CD14-positive monocyte (primary cell): Measurements from ENCODE around the gene FBXL15. TPM values are rescaled to one million over a fixed set of nuclear protein-coding genes. Genes with fewer than 3 reads are reported as not detected.

Experiments
- DNase-seq, 3 donors: peaks; one replicate each; pipeline ENCODE4 v3.0.0-alpha.2; 2011 to 2022
- H2AFZ ChIP-seq: 2 replicates; pipeline ENCODE4 v1.6.0; 2012; ENCODE audit warnings: mild to moderate bottlenecking, low read depth, low read length, inconsistent platforms; ENCODE audit not compliant: insufficient read depth, poor library complexity, severe bottlenecking
- H3K27ac ChIP-seq, 2 donors: 1 replicate in 1 of 2; 2 replicates in 1 of 2; pipeline ENCODE4 v1.5.1; 2012 to 2013; ENCODE audit warnings: low read length in 2 of 2, control low read depth in 1 of 2, inconsistent platforms in 1 of 2, low read depth in 1 of 2, mild to moderate bottlenecking in 1 of 2
- H3K27me3 ChIP-seq, 2 donors: one replicate each; pipeline versions ENCODE4 v1.6.0 to v1.6.1; 2011 to 2013; ENCODE audit warnings: low read length in 2 of 2; ENCODE audit not compliant: control insufficient read depth in 2 of 2, insufficient read depth in 2 of 2
- H3K36me3 ChIP-seq, 2 donors: replicated peaks in 1 of 2; 1 replicate in 1 of 2; 2 replicates in 1 of 2; pipeline versions ENCODE4 v1.5.1 to v1.6.1; 2012 to 2013; ENCODE audit warnings: low read length in 2 of 2, control low read depth in 1 of 2, inconsistent platforms in 1 of 2, mild to moderate bottlenecking in 1 of 2; ENCODE audit not compliant: insufficient read depth in 2 of 2, control insufficient read depth in 1 of 2
- H3K4me1 ChIP-seq, 2 donors: 1 replicate in 1 of 2; 2 replicates in 1 of 2; pipeline versions ENCODE4 v1.5.1 to v1.6.1; 2012 to 2013; ENCODE audit warnings: low read length in 2 of 2, control low read depth in 1 of 2, inconsistent platforms in 1 of 2, mild to moderate bottlenecking in 1 of 2, moderate library complexity in 1 of 2; ENCODE audit not compliant: insufficient read depth in 2 of 2, control insufficient read depth in 1 of 2
- H3K4me2 ChIP-seq: replicated peaks from 2 replicates; pipeline ENCODE3; 2012; ENCODE audit warnings: low read length, moderate library complexity, mild to moderate bottlenecking; ENCODE audit not compliant: poor library complexity, severe bottlenecking; ENCODE audit errors: extremely low read depth
- H3K4me3 ChIP-seq, 3 experiments: fragments of 200-600 bp in 1 of 3; sonication (generic) in 1 of 3; replicated peaks in 1 of 3; 1 replicate in 2 of 3; 2 replicates in 1 of 3; pipeline ENCODE4 v1.5.1; 2011 to 2013; ENCODE audit warnings: low read length in 3 of 3, mild to moderate bottlenecking in 3 of 3, control low read depth in 2 of 3, low read depth in 2 of 3, inconsistent platforms in 1 of 3, moderate library complexity in 1 of 3
- H3K79me2 ChIP-seq: 2 replicates; pipeline ENCODE4 v1.6.0; 2012; ENCODE audit warnings: mild to moderate bottlenecking, control low read depth, inconsistent platforms, low read length, moderate library complexity; ENCODE audit not compliant: insufficient read depth
- H3K9ac ChIP-seq: 2 replicates; pipeline ENCODE4 v1.6.0; 2017; ENCODE audit warnings: low read length, mild to moderate bottlenecking; ENCODE audit not compliant: insufficient read depth, poor library complexity, severe bottlenecking
- H3K9me3 ChIP-seq, 2 donors: replicated peaks in 1 of 2; 1 replicate in 1 of 2; 2 replicates in 1 of 2; pipeline versions ENCODE4 v1.5.1 to v1.6.1; 2012 to 2013; ENCODE audit warnings: low read length in 2 of 2, control low read depth in 1 of 2; ENCODE audit not compliant: control insufficient read depth in 1 of 2, insufficient read depth in 1 of 2
- H4K20me1 ChIP-seq: 2 replicates; pipeline ENCODE4 v1.6.0; 2012; ENCODE audit warnings: mild to moderate bottlenecking, low read length, control low read depth, moderate library complexity; ENCODE audit not compliant: insufficient read depth
- H3K27ac Mint-ChIP-seq, 7 donors: one replicate each; pipeline ENCODE4 v1.8.0; 2020; ENCODE audit warnings: mild to moderate bottlenecking in 7 of 7, mixed read lengths in 7 of 7, moderate library complexity in 6 of 7, inconsistent platforms in 2 of 7
- H3K27me3 Mint-ChIP-seq, 3 donors: one replicate each; pipeline ENCODE4 v1.8.0; 2021 to 2022; ENCODE audit warnings: low read depth in 3 of 3, mild to moderate bottlenecking in 3 of 3, mixed read lengths in 3 of 3, moderate library complexity in 3 of 3, inconsistent platforms in 1 of 3
- H3K36me3 Mint-ChIP-seq, 2 donors: one replicate each; pipeline ENCODE4 v1.8.0; 2020; ENCODE audit warnings: mixed read lengths in 2 of 2, inconsistent platforms in 1 of 2, mild to moderate bottlenecking in 1 of 2
- H3K4me1 Mint-ChIP-seq: one replicate; pipeline ENCODE4 v1.8.0; 2020; ENCODE audit warnings: mild to moderate bottlenecking, mixed read lengths
- H3K4me3 Mint-ChIP-seq, 2 donors: one replicate each; pipeline ENCODE4 v1.8.0; 2020; ENCODE audit warnings: mild to moderate bottlenecking in 2 of 2, mixed read lengths in 2 of 2, moderate library complexity in 1 of 2
- H3K9me3 Mint-ChIP-seq, 7 donors: one replicate each; pipeline ENCODE4 v1.8.0; 2020 to 2022; ENCODE audit warnings: mixed read lengths in 7 of 7, mild to moderate bottlenecking in 6 of 7, moderate library complexity in 6 of 7, inconsistent platforms in 2 of 7
- CTCF ChIP-seq: fragments of 200-600 bp; IDR thresholded peaks from one replicate; pipeline ENCODE4 v1.8.0; 2022; ENCODE audit warnings: antibody characterized with exemption, mild to moderate bottlenecking
- WGBS: methylation state at CpG from one replicate; pipeline ENCODE4 v1.1.5; 2013; ENCODE audit warnings: missing lambda C conversion rate; ENCODE audit not compliant: insufficient coverage; 5-methylcytosine and 5-hydroxymethylcytosine counted together
- intact Hi-C, 2 donors: fragments of 100-400 bp; cut with micrococcal nuclease; formaldehyde crosslinking; loops; one replicate each; pipeline versions ENCODE4 v1.15.0 to v1.15.1; 2023
- polyA plus RNA-seq, 3 donors: library from polyadenylated mRNA; depleted of rRNA in 1 of 3; unstranded in 2 of 3; stranded (reverse) in 1 of 3; fragments of 300-500 nt in 2 of 3; fragments of >200 nt in 1 of 3; fragmentation: Illumina TruSeq in 2 of 3; gene quantifications; 1 replicate in 2 of 3; 2 replicates in 1 of 3; pipeline ENCODE4 v1.2.3, GENCODE V29; 2012 to 2021

Gene FBXL15
- polyA plus RNA-seq, 3 donors = 16.0 to 36.3 (median 25.5) TPM

GRCh38 chr10:102399217-102400021, 21.2 kb upstream of the FBXL15 start:
- Mint-ChIP-seq H3K27ac (peak overlapping the region; percentile 32 to 88 (median 75)), H3K4me3 (peak overlapping the region; percentile 48 to 50), H3K36me3 (peaks cover 55 to 63% of the 10 kb centered on the region in 2 donors), H3K9me3 (no peaks in the 10 kb centered on the region), H3K27me3 (peaks cover 0 to 4% (median 2%) of the 10 kb centered on the region in 3 donors), H3K4me1 (peaks cover 30% of the 10 kb centered on the region)
- DNase-seq = peak; percentile 87 to 92 (median 91)
- Histone ChIP-seq H3K9me3 (no peaks in the 10 kb centered on the region), H3K4me1 (peaks cover 26 to 40% of the 10 kb centered on the region in 2 donors), H3K4me2 (peak overlapping the region; percentile 69), H4K20me1 (peaks cover 79% of the 10 kb centered on the region), H3K27ac (peak overlapping the region; percentile 50 to 71), H3K27me3 (no peaks in the 10 kb centered on the region), H3K79me2 (peaks cover 19% of the 10 kb centered on the region), H3K9ac (peak overlapping the region; percentile 54), H3K36me3 (peaks cover 49 to 54% of the 10 kb centered on the region in 2 donors), H2AFZ (no peak overlapping the region), H3K4me3 (peak overlapping the region; percentile 12 to 68 (median 25))
- intact Hi-C loops = loop anchor here (2.0 to 10.0 kb wide), 3 partner anchors 15 to 185 kb away; no protein-coding TSS in a partner anchor
- TF ChIP-seq CTCF = peak; percentile 96
- 4% methylated on average over 72 of the region's 72 CpGs for WGBS

GRCh38 chr10:102400076-102400475, 20.6 kb upstream of the FBXL15 start:
- Histone ChIP-seq H2AFZ (no peak overlapping the region), H4K20me1 (peaks cover 84% of the 10 kb centered on the region), H3K27ac (no peak overlapping the region), H3K36me3 (peaks cover 49 to 54% of the 10 kb centered on the region in 2 donors), H3K27me3 (no peaks in the 10 kb centered on the region), H3K9me3 (no peaks in the 10 kb centered on the region), H3K79me2 (peaks cover 13% of the 10 kb centered on the region), H3K4me3 (peak overlapping the region in 1 of 3 experiments; percentile 68), H3K9ac (no peak overlapping the region), H3K4me2 (peak overlapping the region; percentile 69), H3K4me1 (peaks cover 26 to 40% of the 10 kb centered on the region in 2 donors)
- WGBS = 97% methylated on average over 10 of the region's 17 CpGs
- intact Hi-C loops = loop anchor here in 1 of 2 donors (2.0 kb wide), 1 partner anchor 15 kb away; no protein-coding TSS in a partner anchor
- Mint-ChIP-seq H3K9me3 (no peaks in the 10 kb centered on the region), H3K4me3 (peak overlapping the region in 1 of 2 donors; percentile 45), H3K27me3 (peaks cover 0 to 8% (median 5%) of the 10 kb centered on the region in 3 donors), H3K27ac (peak overlapping the region in 2 of 7 donors; percentile 45 to 79), H3K4me1 (peaks cover 30% of the 10 kb centered on the region), H3K36me3 (peaks cover 55 to 63% of the 10 kb centered on the region in 2 donors)
- peak in 1 of 3 donors; percentile 13 for DNase-seq
- TF ChIP-seq CTCF = no peak
